Neuronal stem cell (in vitro differentiated cells): ENCODE measurements around the gene CDC42BPG.

ENCODE experiments used
- DNase-seq: peaks from one replicate; pipeline ENCODE4 v3.0.0-alpha.2; 2013; ENCODE audit warnings: low spot score
- H2AFZ ChIP-seq: one replicate; pipeline ENCODE4 v1.6.1; 2013; ENCODE audit warnings: mild to moderate bottlenecking, low read length, inconsistent platforms
- H2AK5ac ChIP-seq: 2 replicates; pipeline ENCODE4 v1.6.1; 2013; ENCODE audit warnings: low read depth, mild to moderate bottlenecking, inconsistent platforms, low read length, moderate library complexity, mixed read lengths
- H2BK120ac ChIP-seq: 2 replicates; pipeline ENCODE4 v1.6.1; 2013; ENCODE audit warnings: low read depth, mild to moderate bottlenecking, inconsistent platforms, low read length, moderate library complexity, mixed read lengths
- H2BK12ac ChIP-seq: one replicate; pipeline ENCODE4 v1.6.1; 2013; ENCODE audit warnings: low read length, inconsistent platforms
- H2BK15ac ChIP-seq: 2 replicates; pipeline ENCODE4 v1.6.1; 2013; ENCODE audit warnings: mild to moderate bottlenecking, low read length, inconsistent platforms, mixed read lengths
- H2BK5ac ChIP-seq: one replicate; pipeline ENCODE4 v1.6.1; 2013; ENCODE audit warnings: inconsistent platforms, mild to moderate bottlenecking, low read length, moderate library complexity
- H3K14ac ChIP-seq: one replicate; pipeline ENCODE4 v1.6.1; 2013; ENCODE audit warnings: low read length, inconsistent platforms
- H3K18ac ChIP-seq: 2 replicates; pipeline ENCODE4 v1.6.1; 2013; ENCODE audit warnings: low read length, inconsistent platforms
- H3K23ac ChIP-seq: 2 replicates; pipeline ENCODE4 v1.6.1; 2013; ENCODE audit warnings: low read depth, mild to moderate bottlenecking, mixed read lengths, low read length, inconsistent platforms; ENCODE audit not compliant: poor library complexity
- H3K27ac ChIP-seq: replicated peaks from 3 replicates; pipeline ENCODE4 v1.5.1; 2013; ENCODE audit warnings: low read length, inconsistent platforms
- H3K27me3 ChIP-seq, 3 experiments: 2 replicates each; pipeline ENCODE4 v1.6.1; 2013; ENCODE audit warnings: low read length in 3 of 3, mild to moderate bottlenecking in 2 of 3, inconsistent platforms in 1 of 3, low read depth in 1 of 3, mixed read lengths in 1 of 3, moderate library complexity in 1 of 3; ENCODE audit not compliant: control insufficient read depth in 3 of 3, insufficient read depth in 3 of 3
- H3K36me3 ChIP-seq, 2 donors: replicated peaks in 1 of 2; 2 replicates each; pipeline ENCODE4 v1.6.1; 2013; ENCODE audit warnings: low read length in 2 of 2; ENCODE audit not compliant: control insufficient read depth in 2 of 2, insufficient read depth in 2 of 2
- H3K4ac ChIP-seq: 2 replicates; pipeline ENCODE4 v1.6.1; 2013; ENCODE audit warnings: inconsistent platforms, mild to moderate bottlenecking, low read length, moderate library complexity
- H3K4me1 ChIP-seq, 2 donors: 1 replicate in 1 of 2; 2 replicates in 1 of 2; pipeline ENCODE4 v1.6.1; 2013; ENCODE audit warnings: low read length in 2 of 2, low read depth in 1 of 2; ENCODE audit not compliant: control insufficient read depth in 2 of 2, insufficient read depth in 1 of 2
- H3K4me2 ChIP-seq: one replicate; pipeline ENCODE4 v1.6.1; 2013; ENCODE audit warnings: mild to moderate bottlenecking, low read length, inconsistent platforms; ENCODE audit not compliant: insufficient read depth, poor library complexity, severe bottlenecking
- H3K4me3 ChIP-seq, 2 donors: 2 replicates each; pipeline ENCODE4 v1.5.1; 2013; ENCODE audit warnings: low read length in 2 of 2, mild to moderate bottlenecking in 2 of 2, inconsistent platforms in 1 of 2, moderate library complexity in 1 of 2
- H3K79me1 ChIP-seq: one replicate; pipeline ENCODE4 v1.6.1; 2013; ENCODE audit warnings: low read depth, mild to moderate bottlenecking, inconsistent platforms, low read length, moderate library complexity
- H3K9ac ChIP-seq: one replicate; pipeline ENCODE4 v1.6.1; 2013; ENCODE audit warnings: mild to moderate bottlenecking, low read depth, low read length, inconsistent platforms; ENCODE audit not compliant: poor library complexity
- H3K9me3 ChIP-seq, 2 donors: replicated peaks in 1 of 2; 2 replicates each; pipeline versions ENCODE3 to v1.6.1; 2013; ENCODE audit warnings: low read length in 2 of 2, mild to moderate bottlenecking in 2 of 2, inconsistent platforms in 1 of 2, low read depth in 1 of 2, mixed read lengths in 1 of 2, moderate library complexity in 1 of 2; ENCODE audit not compliant: control insufficient read depth in 2 of 2, insufficient read depth in 1 of 2
- H4K8ac ChIP-seq: one replicate; pipeline ENCODE4 v1.6.1; 2013; ENCODE audit warnings: low read depth, mild to moderate bottlenecking, inconsistent platforms, low read length, moderate library complexity
- H4K91ac ChIP-seq: one replicate; pipeline ENCODE4 v1.6.1; 2013; ENCODE audit warnings: low read length, low read depth, mild to moderate bottlenecking, inconsistent platforms; ENCODE audit not compliant: poor library complexity
- WGBS, 2 donors: extraction: QIAGEN DNeasy Blood & Tissue Kit; methylation state at CpG; one replicate each; pipeline ENCODE4 v1.1.7; 2013; ENCODE audit warnings: missing lambda C conversion rate in 2 of 2, mixed read lengths in 1 of 2; ENCODE audit not compliant: insufficient read length in 2 of 2, insufficient replicate concordance in 1 of 2; ENCODE audit errors: extremely low coverage in 2 of 2; 5-methylcytosine and 5-hydroxymethylcytosine counted together

Gene CDC42BPG

GRCh38 chr11:64851831-64852351 is 7.4 kb upstream of the CDC42BPG start:
- no peak overlapping the region for H2BK5ac ChIP-seq
- H3K27ac ChIP-seq: no peak overlapping the region
- H3K23ac ChIP-seq: no peak overlapping the region
- no peak overlapping the region for H3K14ac ChIP-seq
- no peak overlapping the region for H2BK15ac ChIP-seq
- H2AFZ ChIP-seq: no peak overlapping the region
- no peak overlapping the region for H4K8ac ChIP-seq
- H3K4me2 ChIP-seq: no peak overlapping the region
- no CpG with 5 or more reads among the region's 8 CpGs for WGBS, 2 donors
- H2AK5ac ChIP-seq: no peak overlapping the region
- H3K4me3 ChIP-seq: peak overlapping the region in 1 of 2 donors; percentile 42
- DNase-seq: no peak
- no peak overlapping the region for H3K4ac ChIP-seq
- H2BK12ac ChIP-seq: peak overlapping the region; percentile 69
- no peak overlapping the region for H2BK120ac ChIP-seq
- no peak overlapping the region for H4K91ac ChIP-seq
- H3K27me3 ChIP-seq: no peaks in the 10 kb centered on the region
- H3K36me3 ChIP-seq: peaks cover 6 to 29% of the 10 kb centered on the region in 2 donors
- H3K18ac ChIP-seq: peak overlapping the region; percentile 37
- no peak overlapping the region for H3K9ac ChIP-seq
- peaks cover 2 to 10% of the 10 kb centered on the region in 2 donors for H3K4me1 ChIP-seq
- H3K79me1 ChIP-seq: peaks cover 2% of the 10 kb centered on the region
- H3K9me3 ChIP-seq: no peaks in the 10 kb centered on the region

GRCh38 chr11:64850979-64851567 is 6.6 kb upstream of the CDC42BPG start:
- H3K4me1 ChIP-seq: peaks cover 2 to 10% of the 10 kb centered on the region in 2 donors
- H3K36me3 ChIP-seq: peaks cover 6 to 25% of the 10 kb centered on the region in 2 donors
- peak overlapping the region; percentile 37 for H2BK15ac ChIP-seq
- no peak overlapping the region for H3K27ac ChIP-seq
- H3K79me1 ChIP-seq: peaks cover 2% of the 10 kb centered on the region
- H4K8ac ChIP-seq: peak overlapping the region; percentile 92
- H3K23ac ChIP-seq: peak overlapping the region; percentile 85
- no peak overlapping the region for H2BK12ac ChIP-seq
- no peak overlapping the region for H3K4ac ChIP-seq
- H2BK120ac ChIP-seq: no peak overlapping the region
- no CpG with 5 or more reads among the region's 13 CpGs for WGBS, 2 donors
- peak overlapping the region; percentile 38 for H3K18ac ChIP-seq
- H3K14ac ChIP-seq: no peak overlapping the region
- no peak overlapping the region for H3K4me2 ChIP-seq
- H2AFZ ChIP-seq: peak overlapping the region; percentile 21
- H4K91ac ChIP-seq: no peak overlapping the region
- H3K27me3 ChIP-seq: no peaks in the 10 kb centered on the region
- H2BK5ac ChIP-seq: no peak overlapping the region
- no peak for DNase-seq
- H2AK5ac ChIP-seq: peak overlapping the region; percentile 70
- no peak overlapping the region for H3K9ac ChIP-seq
- no peaks in the 10 kb centered on the region for H3K9me3 ChIP-seq
- no peak overlapping the region for H3K4me3 ChIP-seq

- Histone ChIP-seq H2BK12ac (no peak overlapping the region), H2BK120ac (no peak overlapping the region), H3K23ac (peak overlapping the region; percentile 23), H3K4me3 (no peak overlapping the region), H3K4me1 (peaks cover 2 to 8% of the 10 kb centered on the region in 2 donors), H3K18ac (no peak overlapping the region), H3K9me3 (no peaks in the 10 kb centered on the region), H2BK5ac (peak overlapping the region; percentile 92), H3K14ac (no peak overlapping the region), H3K27ac (no peak overlapping the region), H3K4ac (no peak overlapping the region), H3K79me1 (peaks cover 2% of the 10 kb centered on the region), H3K4me2 (no peak overlapping the region), H2BK15ac (no peak overlapping the region), H4K91ac (no peak overlapping the region), H3K36me3 (peaks cover 3 to 17% of the 10 kb centered on the region in 2 donors), H4K8ac (no peak overlapping the region), H3K27me3 (peaks cover 0 to 11% (median 0%) of the 10 kb centered on the region in 3 experiments), H2AK5ac (peak overlapping the region; percentile 67), H2AFZ (no peak overlapping the region), H3K9ac (no peak overlapping the region)
- WGBS, 2 donors: no CpG with 5 or more reads among the region's 19 CpGs
- DNase-seq: no peak
Measured at GRCh38 chr11:64849598-64850356, 5.3 kb upstream of the CDC42BPG start.
